Neural cell (in vitro differentiated cells): ENCODE measurements around the gene LPCAT1. TPM values are rescaled to one million over a fixed set of nuclear protein-coding genes. Genes with fewer than 3 reads are reported as not detected.

ENCODE experiments used
- H2AFZ ChIP-seq: fragments of 200-600, 300-800 bp; sonication (generic), shearing (Covaris generic); 2 replicates; pipeline ENCODE4 v1.6.0; 2014; ENCODE audit warnings: low read depth, mild to moderate bottlenecking, antibody characterized with exemption, low read length, moderate library complexity
- H3F3A ChIP-seq: fragments of 200-600 bp; shearing (Covaris generic); 2 replicates; pipeline ENCODE4 v1.6.1; 2016; ENCODE audit warnings: mild to moderate bottlenecking, moderate library complexity, mixed read lengths, antibody characterized with exemption, low read length; ENCODE audit not compliant: insufficient read depth, poor library complexity, severe bottlenecking
- H3K27ac ChIP-seq: fragments of 200-600, 300-800 bp; sonication (generic), shearing (Covaris generic); 2 replicates; pipeline ENCODE4 v1.5.1; 2014; ENCODE audit warnings: mild to moderate bottlenecking, low read length, moderate library complexity
- H3K27me3 ChIP-seq: fragments of 300-800, 200-600 bp; sonication (generic), shearing (Covaris generic); 2 replicates; pipeline ENCODE4 v1.6.0; 2014; ENCODE audit warnings: mild to moderate bottlenecking, low read depth, low read length, moderate library complexity; ENCODE audit not compliant: insufficient read depth
- H3K36me3 ChIP-seq: fragments of 300-800, 200-600 bp; sonication (generic), shearing (Covaris generic); 2 replicates; pipeline ENCODE4 v1.5.1; 2014; ENCODE audit warnings: mild to moderate bottlenecking, antibody characterized with exemption, low read length, moderate library complexity; ENCODE audit not compliant: insufficient read depth
- H3K4me2 ChIP-seq: fragments of 300-800, 200-600 bp; sonication (generic), shearing (Covaris generic); 2 replicates; pipeline ENCODE4 v1.6.0; 2014; ENCODE audit warnings: mild to moderate bottlenecking, low read length
- H3K4me3 ChIP-seq: fragments of 300-800, 200-600 bp; sonication (generic), shearing (Covaris generic); 2 replicates; pipeline ENCODE4 v1.5.1; 2014; ENCODE audit warnings: mild to moderate bottlenecking, low read length, moderate library complexity
- H3K79me2 ChIP-seq: fragments of 200-600 bp; shearing (Covaris generic); replicated peaks from 2 replicates; pipeline ENCODE4 v1.6.0; 2014; ENCODE audit warnings: mild to moderate bottlenecking, low read length, moderate library complexity; ENCODE audit not compliant: insufficient read depth
- H3K9ac ChIP-seq: fragments of 300-800, 200-600 bp; sonication (generic), shearing (Covaris generic); 2 replicates; pipeline ENCODE4 v1.6.1; 2016; ENCODE audit warnings: mild to moderate bottlenecking, low read length, mixed read lengths
- H3K9me2 ChIP-seq: fragments of 200-600 bp; shearing (Covaris generic); 2 replicates; pipeline ENCODE4 v1.6.1; 2016; ENCODE audit warnings: mild to moderate bottlenecking, low read length, mixed read lengths; ENCODE audit not compliant: insufficient read depth
- H3K9me3 ChIP-seq: fragments of 200-600, 300-800 bp; sonication (generic), shearing (Covaris generic); 2 replicates; pipeline ENCODE4 v1.6.1; 2016; ENCODE audit warnings: mild to moderate bottlenecking, mixed run types, low read length, moderate library complexity, mixed read lengths
- H4K20me1 ChIP-seq: fragments of 200-600 bp; shearing (Covaris generic); 2 replicates; pipeline ENCODE4 v1.6.1; 2016; ENCODE audit warnings: mild to moderate bottlenecking, mixed run types; ENCODE audit not compliant: insufficient read depth
- CTCF ChIP-seq: fragments of 450-650 bp; IDR thresholded peaks from 2 replicates; pipeline ENCODE4 v1.5.1; 2014; ENCODE audit warnings: antibody characterized with exemption, mild to moderate bottlenecking, moderate library complexity; ENCODE audit not compliant: poor library complexity, severe bottlenecking
- EZH2 ChIP-seq: fragments of 200-600, 300-800 bp; shearing (Covaris generic), sonication (generic); IDR thresholded peaks from 2 replicates; pipeline ENCODE4 v1.6.1; 2014; ENCODE audit warnings: antibody characterized with exemption, low read length, borderline replicate concordance, mild to moderate bottlenecking; ENCODE audit not compliant: insufficient read depth, poor library complexity, severe bottlenecking
- POLR2AphosphoS5 ChIP-seq: IDR thresholded peaks from 2 replicates; pipeline ENCODE4 v1.6.1; 2012
- RAD21 ChIP-seq: fragments of 450-650 bp; conservative IDR thresholded peaks from 2 replicates; pipeline ENCODE4 v1.6.1; 2014; ENCODE audit warnings: antibody characterized with exemption, mild to moderate bottlenecking, moderate library complexity
- TAF1 ChIP-seq: IDR thresholded peaks from 2 replicates; pipeline ENCODE4 v1.6.1; 2012; ENCODE audit warnings: low read depth
- polyA plus RNA-seq: library from polyadenylated mRNA; depleted of rRNA; stranded (reverse); fragments of >200 nt; gene quantifications from 2 replicates; pipeline ENCODE4 v1.2.3, GENCODE V29; 2014

Gene LPCAT1
- polyA plus RNA-seq, 1 donor from 2014 or later, result 61.8 TPM

DNA sequence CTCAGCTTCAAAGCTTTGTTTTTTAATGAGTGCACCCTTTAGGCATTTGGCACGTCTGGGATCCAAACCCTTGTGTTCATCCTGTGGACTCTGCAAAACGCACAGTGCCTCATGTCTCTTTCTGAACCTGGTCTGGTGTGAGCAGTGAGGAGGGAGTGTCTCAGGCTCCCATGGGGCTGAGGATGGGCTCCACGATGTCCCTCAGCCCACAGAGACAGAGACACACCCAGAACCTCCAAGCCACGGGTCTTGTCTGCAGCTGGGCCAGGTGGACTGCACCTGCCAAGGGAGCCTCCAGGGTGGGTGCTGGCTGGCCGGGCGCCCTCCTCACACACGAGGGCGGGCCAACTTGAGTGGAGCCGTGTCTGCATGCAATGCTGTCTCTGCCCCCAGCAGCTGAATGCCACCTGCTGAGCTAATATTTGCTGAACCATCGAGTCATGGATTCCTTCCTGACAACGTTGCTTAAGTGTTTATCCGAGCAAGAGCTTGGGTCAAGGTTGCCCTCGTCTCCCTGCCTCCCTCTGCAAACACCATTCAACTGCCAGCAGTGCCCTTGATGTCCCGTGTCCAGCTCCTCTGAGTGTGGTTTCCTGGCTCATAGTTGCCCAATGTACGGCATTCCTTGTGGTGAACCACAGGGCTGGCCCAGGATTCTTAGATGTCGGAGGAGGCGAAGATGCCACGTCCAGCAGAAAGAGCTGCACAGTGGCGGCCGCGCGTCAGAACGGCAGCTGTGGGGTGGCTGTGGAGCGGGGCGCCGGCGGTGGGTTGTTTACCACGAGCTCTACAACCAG is 31.4 kb upstream of the LPCAT1 start:
- H3K27me3 ChIP-seq, result no peaks in the 10 kb centered on the region
- no peaks in the 10 kb centered on the region for H3K79me2 ChIP-seq
- no peaks in the 10 kb centered on the region for H4K20me1 ChIP-seq
- no peaks in the 10 kb centered on the region for H3K9me3 ChIP-seq
- no peak overlapping the region for H3K27ac ChIP-seq
- no peak overlapping the region for H3K9ac ChIP-seq
- H3K4me3 ChIP-seq, result no peak overlapping the region
- no peak overlapping the region for H3K4me2 ChIP-seq
- H3K36me3 ChIP-seq, result no peaks in the 10 kb centered on the region
- TF ChIP-seq POLR2AphosphoS5, result no peak
- no peaks in the 10 kb centered on the region for H3F3A ChIP-seq
- H3K9me2 ChIP-seq, result no peaks in the 10 kb centered on the region
- no peak overlapping the region for H2AFZ ChIP-seq

DNA sequence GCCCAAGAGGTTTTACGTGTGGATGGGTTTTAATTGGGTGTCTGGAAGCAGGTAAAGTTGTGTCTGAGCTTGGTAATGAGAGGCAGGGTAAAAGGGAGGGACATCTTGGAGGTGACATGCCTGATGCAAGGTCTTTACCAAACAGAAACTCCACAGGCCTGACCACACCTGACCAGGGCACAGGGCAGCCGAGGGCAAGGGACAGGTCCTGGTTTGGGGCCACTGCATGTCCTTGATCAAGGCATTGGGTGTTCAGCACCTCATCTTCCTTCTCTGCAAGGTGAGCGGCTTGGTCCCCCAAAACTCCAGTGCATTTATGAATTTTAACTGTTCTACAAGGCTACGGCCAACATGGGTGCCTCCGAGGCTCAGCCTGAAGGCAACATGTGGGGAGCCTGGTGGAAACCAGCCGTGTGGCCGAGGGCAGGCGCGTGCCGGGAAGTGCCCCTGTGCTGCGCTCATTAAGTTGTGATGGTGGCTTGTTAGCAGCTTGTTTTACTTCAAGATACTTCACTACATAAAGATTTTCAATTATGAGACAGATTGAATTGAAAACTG is 30.7 kb upstream of the LPCAT1 start:
- no peak for TF ChIP-seq POLR2AphosphoS5

DNA sequence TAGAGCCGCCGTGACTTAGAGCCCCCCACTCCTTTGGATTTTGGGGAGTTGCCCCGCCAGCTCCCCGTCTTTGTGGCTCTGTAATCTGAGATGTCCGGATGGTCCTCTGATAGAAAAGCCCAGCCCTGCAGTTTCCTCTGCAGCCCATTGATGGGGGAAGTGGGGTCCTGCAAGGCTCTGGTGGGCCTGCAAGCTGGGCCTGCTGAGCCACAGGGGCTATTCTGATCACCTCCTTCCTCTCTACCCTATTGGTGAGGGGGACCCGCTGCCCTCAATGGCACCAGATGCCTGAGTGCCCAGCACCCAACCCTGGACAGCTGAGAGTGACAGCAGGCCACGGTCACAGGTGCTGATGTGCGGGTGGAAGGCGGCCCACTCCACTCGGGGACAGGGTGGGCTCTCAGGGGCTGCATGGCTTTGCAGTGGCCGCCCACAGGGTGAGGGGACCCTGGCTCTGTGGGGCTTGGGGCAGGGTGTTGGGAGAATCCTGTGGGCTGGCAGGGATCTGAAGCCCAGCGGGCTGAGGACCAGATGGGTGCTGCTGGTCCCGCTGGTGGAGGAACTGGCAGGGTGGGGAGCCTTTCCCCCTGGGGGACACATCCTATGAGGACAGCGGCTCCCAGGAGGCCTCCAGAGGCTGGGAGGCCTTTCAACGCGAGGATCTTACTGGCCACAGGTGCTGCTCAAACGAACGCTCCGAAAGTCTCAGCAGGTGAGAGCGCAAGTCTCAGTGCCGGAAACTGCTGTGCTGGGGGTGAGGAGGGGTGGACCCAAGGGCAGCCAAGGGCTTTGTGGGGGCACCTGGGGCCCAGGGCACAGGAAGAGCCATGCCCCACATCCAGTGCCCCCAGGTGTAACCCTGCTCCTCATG is 30.0 kb upstream of the LPCAT1 start:
- no peak for TF ChIP-seq RAD21
- no peak for TF ChIP-seq TAF1
- TF ChIP-seq CTCF, result no peak
- no peak for TF ChIP-seq EZH2
- Histone ChIP-seq H3K79me2 (no peaks in the 10 kb centered on the region), H3K4me3 (no peak overlapping the region), H3K4me2 (no peak overlapping the region), H3F3A (no peaks in the 10 kb centered on the region), H3K27ac (peak overlapping the region; percentile 71), H3K9me3 (no peaks in the 10 kb centered on the region), H3K27me3 (no peaks in the 10 kb centered on the region), H2AFZ (no peak overlapping the region), H4K20me1 (no peaks in the 10 kb centered on the region), H3K9me2 (no peaks in the 10 kb centered on the region), H3K36me3 (no peaks in the 10 kb centered on the region), H3K9ac (peak overlapping the region; percentile 51)

More for the DNA sequence above, 30.7 kb upstream of the LPCAT1 start:
- no peaks in the 10 kb centered on the region for H3K36me3 ChIP-seq
- H3K4me2 ChIP-seq, result no peak overlapping the region
- no peaks in the 10 kb centered on the region for H3K27me3 ChIP-seq
- no peak overlapping the region for H3K27ac ChIP-seq
- no peak overlapping the region for H3K9ac ChIP-seq
- H3K9me3 ChIP-seq, result no peaks in the 10 kb centered on the region
- no peaks in the 10 kb centered on the region for H3K79me2 ChIP-seq
- H3K4me3 ChIP-seq, result no peak overlapping the region
- H2AFZ ChIP-seq, result no peak overlapping the region
- no peaks in the 10 kb centered on the region for H3K9me2 ChIP-seq
- no peaks in the 10 kb centered on the region for H3F3A ChIP-seq
- H4K20me1 ChIP-seq, result no peaks in the 10 kb centered on the region
